Stimulated activated CD4-positive, alpha-beta T cell treated with anti-CD3 and anti-CD28 coated beads, Interleukin-12 subunit alpha, Interleukin-12 subunit beta, amount 100 ng/mL, for 4 hours (primary cell): ENCODE measurements around the gene SARM1.

ENCODE experiments used
- DNase-seq: peaks from one replicate; pipeline ENCODE4 v3.0.0-alpha.2; 2020

SARM1 gene

GRCh38 chr17:28342313-28342712 is 29.2 kb upstream of the SARM1 start:
- DNase-seq: no peak

GRCh38 chr17:28343491-28343932 is 28.0 kb upstream of the SARM1 start:
- no peak for DNase-seq

- DNase-seq: no peak
Observed at GRCh38 chr17:28344011-28344410, 27.5 kb upstream of the SARM1 start.

GRCh38 chr17:28344435-28344901 is 27.0 kb upstream of the SARM1 start:
- no peak for DNase-seq

- no peak for DNase-seq
Observed at GRCh38 chr17:28345419-28346198, 25.9 kb upstream of the SARM1 start.

GRCh38 chr17:28346199-28346580 is 25.3 kb upstream of the SARM1 start:
- no peak for DNase-seq

- DNase-seq: no peak
Observed at GRCh38 chr17:28346746-28347246, 24.7 kb upstream of the SARM1 start.

GRCh38 chr17:28347261-28347891 is 24.1 kb upstream of the SARM1 start:
- DNase-seq: no peak

- DNase-seq: no peak
Observed at GRCh38 chr17:28348979-28349378, 22.5 kb upstream of the SARM1 start.

GRCh38 chr17:28350271-28350670 is 21.2 kb upstream of the SARM1 start:
- DNase-seq: no peak

- peak; percentile 92 for DNase-seq
Observed at GRCh38 chr17:28357061-28357900, 14.2 kb upstream of the SARM1 start, which contains the start of gene POLDIP2. POLDIP2 (minus strand) TSS chr17:28357527; CDS start chr17:28357448, 79 bp downstream.

- DNase-seq: no peak
Observed at GRCh38 chr17:28357901-28358197, 13.6 kb upstream of the SARM1 start.

- DNase-seq: no peak
Observed at GRCh38 chr17:28363186-28363585, 8.3 kb upstream of the SARM1 start.

- no peak for DNase-seq
Observed at GRCh38 chr17:28363776-28364650, 7.5 kb upstream of the SARM1 start.

- DNase-seq: no peak
Observed at GRCh38 chr17:28364665-28365363, 6.7 kb upstream of the SARM1 start, which contains the start of gene SEBOX. SEBOX (minus strand) TSS chr17:28365199; CDS start chr17:28365151, 48 bp downstream.

- DNase-seq: no peak
Observed at GRCh38 chr17:28365487-28365886, 6.0 kb upstream of the SARM1 start.

GRCh38 chr17:28366605-28367004 is 4.9 kb upstream of the SARM1 start:
- DNase-seq: no peak

GRCh38 chr17:28367641-28368305 is 3.7 kb upstream of the SARM1 start:
- no peak for DNase-seq

GRCh38 chr17:28368306-28368831 is 3.1 kb upstream of the SARM1 start:
- no peak for DNase-seq

GRCh38 chr17:28368915-28369683 is 2.4 kb upstream of the SARM1 start:
- DNase-seq: no peak
